CD4-positive, alpha-beta T cell treated with Interleukin-1 beta for 1 hour (primary cell): ENCODE results near the gene PICK1.
"Not testable (repeated sequence)": the region's sequence is repeated elsewhere in the genome, so short reads cannot be mapped to it uniquely, and the experiment has no call there.

ENCODE experiments used
- DNase-seq, 2 donors: peaks; one replicate each; pipeline ENCODE4 v3.0.0-alpha.2; 2020 to 2022

PICK1 gene

DNA sequence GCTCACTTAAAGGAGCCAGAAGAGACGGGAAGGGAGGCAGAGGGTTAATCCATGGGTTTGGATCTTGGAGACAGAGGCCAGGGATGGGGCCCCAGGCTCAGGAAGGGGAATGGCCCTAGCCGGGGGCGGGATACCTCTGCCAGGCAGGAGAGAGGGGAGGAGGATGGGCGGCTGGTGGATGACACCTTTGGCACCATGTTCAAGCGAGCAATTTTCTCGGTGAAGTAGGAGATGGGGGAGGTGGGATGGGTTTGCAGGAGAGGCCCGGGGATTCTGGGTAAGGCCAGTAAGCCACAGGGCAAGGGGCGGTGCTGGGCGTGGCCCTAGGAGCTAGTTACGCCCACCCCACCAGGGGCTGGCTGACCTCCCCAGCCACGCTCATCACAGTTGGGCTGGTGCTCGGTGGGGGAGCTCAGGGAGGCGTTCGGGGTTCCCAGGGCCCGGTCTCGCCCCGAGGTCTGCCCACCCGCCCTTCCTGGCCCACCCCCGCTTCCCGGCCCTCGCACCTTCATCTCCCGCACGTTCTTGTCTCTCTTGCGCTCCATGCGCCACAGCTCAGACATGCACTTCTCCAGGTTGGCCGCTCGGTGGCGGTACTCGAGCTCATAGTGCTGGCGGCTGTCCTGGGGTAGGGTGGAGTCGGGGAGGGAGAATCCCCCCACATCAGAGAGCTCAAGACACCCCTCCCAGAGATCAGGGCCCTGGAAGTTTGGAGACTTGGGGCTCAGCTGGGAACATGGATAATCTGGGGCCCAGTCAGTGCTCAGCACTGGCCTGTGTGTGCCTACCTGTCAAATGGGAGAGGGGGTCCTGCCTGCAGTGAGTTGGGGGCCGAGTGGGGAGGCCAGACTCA is 40.6 kb downstream of the PICK1 start:
- DNase-seq, result no peak

DNA sequence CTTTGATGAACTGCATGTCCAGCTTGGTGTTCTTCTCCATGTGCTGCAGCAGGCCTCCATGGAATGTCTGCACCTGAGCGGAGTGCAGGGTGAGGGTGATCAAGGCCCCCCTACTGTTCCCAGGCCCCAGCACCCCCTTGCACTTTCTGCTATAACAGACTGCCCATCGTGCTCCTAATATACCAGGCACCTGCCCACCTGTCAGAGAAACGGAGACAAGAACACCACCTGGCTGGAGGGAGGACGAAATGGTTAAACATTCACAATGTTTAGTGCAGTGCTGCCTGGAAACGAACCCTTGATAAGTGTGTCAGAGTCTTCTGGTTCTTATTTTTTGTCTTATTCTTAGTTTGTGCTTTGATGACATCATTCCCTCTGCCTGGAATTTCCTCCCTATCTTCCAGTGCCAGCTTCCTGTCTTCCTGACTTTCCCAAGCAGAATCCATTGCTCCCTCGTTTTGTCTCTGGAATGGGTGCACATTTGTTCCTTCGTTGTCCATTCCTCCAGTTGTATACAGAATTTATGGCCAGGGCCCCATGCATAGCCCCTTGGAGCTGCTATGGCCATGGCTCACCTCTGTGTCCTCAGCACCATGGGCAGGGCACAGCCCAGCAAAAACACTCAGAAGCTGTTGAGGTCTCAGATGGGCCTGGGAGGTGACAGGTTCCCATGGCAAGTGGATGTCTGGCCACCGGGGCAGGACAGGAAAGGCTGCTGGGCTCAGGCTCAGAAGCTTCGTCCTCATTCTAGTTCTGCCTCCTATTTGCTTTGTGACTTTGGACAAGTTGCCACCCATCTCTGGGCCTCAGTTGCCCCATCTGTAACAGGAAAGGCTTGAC is 41.4 kb downstream of the PICK1 start:
- no peak for DNase-seq

DNA sequence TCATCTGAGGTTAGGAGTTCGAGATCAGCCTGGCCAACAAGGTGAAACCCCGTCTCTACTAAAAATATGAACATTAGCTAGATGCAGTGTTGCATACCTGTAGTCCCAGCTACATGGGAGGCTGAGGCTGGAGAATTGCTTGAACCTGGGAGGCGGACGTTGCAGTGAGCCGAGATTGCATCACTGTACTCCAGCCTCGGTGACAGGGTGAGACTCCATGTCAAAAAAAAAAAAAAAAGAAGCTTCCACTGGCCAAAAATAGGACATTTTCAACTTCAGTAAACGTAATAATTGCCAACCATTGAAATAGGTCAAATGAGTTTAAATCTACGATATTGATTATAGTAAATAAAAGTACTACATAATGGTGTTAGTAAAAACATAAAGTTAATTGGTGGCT is 46.4 kb downstream of the PICK1 start:
- no peak for DNase-seq

DNA sequence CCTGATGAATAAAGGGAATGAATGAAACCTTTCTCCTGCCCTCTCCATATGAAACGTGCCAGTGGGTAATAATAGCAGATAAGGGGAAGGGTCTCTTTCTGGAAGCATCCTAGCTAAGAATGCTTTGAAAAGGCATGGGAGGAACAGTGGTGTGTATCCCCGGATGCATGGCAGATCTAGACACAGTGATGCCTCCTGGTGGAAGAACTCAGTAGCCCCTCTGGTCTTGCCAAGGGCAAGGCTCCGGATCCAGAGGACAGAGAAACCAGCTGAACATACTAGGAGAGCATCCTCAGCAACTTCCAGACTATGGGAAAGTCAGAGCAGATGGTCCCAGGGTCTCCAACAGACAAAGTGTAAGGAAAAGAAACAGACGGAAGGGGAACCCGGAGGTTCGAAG is 46.9 kb downstream of the PICK1 start:
- DNase-seq, result no peak

DNA sequence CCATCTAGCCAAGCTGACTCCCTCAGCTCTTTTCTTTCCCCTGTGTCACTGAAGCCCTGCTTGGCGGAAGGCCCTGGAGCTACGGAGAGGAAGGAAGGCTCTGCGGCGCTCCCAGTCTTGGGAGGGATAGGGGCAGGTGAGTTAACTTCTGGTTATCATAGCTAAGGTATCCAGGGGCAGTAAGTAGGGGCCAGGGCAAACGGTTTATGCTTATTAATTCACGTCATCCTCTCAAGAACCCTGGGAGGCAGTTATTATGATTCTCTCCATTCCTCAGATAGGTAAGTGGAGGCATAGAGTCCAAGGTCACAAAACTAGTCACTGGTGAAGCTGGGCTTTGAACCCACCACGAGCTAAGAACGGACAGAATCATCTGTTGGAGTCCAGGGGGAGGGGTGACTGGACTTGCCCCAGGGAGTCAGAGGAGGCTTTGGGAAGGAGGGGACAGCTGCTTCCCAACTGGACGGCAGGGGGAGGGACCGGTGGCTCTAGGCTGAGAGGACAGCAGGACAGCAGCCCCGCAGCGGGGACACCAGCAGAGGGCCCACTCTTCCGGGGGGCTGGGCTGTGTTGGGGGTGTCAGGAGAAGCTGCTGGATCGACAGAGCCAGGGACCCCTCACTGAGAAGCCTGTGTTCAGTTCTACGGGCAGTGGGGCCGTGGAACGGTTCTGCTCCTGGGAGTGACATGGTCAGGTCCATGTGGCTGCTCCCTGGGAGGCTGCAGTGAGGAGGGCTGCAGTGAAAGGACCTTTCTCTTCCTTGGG is 49.8 kb downstream of the PICK1 start:
- DNase-seq, result no peak

DNA sequence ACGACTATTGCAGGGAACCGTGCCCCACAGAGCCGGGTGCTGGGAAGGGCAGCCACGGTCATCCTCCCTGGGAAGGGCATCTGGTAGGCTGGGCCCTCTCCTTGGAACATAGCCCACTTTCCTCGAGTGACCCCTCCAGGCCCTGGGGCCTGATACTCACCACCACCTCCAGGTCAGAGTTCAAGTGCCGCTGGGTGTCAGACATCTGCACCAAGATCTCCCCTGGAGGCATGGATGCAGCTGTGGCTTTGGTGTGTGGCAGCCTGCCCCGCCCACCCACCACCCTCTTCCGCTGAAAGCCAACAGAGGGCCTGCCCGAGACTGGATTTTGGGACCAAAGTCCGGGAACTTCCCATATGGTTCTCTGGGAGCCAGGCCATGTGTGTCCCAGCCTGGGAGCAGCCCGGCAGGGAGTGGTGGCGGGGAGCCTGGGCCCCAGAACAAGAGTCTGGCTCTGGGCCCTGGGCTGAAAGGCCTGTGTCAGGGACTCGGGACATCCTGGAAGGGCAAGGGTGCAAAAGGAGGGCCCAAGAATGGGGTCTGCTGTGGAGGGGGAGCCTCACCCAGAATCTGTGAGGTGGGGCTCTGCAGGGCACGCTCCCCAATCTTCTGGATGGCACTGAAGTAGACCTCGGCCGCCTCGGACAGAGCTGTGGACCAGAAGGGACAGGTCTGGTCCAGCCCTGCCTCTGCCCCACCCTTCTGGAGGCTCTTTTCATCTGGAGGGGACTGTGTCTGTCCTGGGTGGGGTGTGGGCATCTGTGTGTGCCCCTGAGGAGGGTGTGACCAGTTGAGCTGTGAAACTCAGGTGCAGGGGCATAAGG is 50.7 kb downstream of the PICK1 start:
- DNase-seq, result no peak

DNA sequence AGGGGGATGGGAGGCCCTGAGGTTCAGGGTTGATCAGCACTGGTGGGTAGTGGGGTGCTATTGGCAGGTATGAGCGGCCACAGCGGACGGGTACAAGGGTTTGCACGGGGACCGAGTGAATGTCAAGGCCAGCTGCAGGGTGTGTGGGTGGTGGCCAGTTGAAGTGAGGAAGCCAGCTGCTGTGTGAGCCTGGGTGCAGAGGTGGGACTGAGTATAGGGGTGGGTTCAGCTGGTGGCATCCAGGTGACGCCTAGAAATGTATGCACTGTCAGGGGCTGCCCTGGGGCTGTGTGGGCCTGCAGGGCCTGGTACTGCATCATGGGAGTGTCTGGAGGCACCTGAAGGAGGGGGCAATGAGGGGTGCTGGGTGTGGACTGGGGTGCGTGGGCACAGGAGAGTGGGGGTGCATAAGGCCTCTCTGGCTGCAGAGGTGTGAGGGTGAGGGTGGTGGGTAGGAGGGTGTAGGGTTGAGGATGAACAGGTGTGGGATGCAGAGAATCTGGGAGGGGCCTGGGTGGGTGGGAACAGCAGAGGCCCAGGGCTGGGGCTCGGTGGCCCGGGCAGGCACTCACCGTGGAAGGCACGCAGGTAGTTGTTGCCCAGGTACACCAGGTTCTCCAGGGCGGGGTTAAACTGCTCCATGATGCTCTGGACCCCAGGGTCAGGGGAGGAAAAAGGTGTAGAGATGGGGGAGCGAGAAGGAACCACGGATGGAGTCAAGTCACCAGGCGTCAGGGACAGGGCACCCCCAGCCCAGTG is 51.5 kb downstream of the PICK1 start:
- no peak for DNase-seq

DNA sequence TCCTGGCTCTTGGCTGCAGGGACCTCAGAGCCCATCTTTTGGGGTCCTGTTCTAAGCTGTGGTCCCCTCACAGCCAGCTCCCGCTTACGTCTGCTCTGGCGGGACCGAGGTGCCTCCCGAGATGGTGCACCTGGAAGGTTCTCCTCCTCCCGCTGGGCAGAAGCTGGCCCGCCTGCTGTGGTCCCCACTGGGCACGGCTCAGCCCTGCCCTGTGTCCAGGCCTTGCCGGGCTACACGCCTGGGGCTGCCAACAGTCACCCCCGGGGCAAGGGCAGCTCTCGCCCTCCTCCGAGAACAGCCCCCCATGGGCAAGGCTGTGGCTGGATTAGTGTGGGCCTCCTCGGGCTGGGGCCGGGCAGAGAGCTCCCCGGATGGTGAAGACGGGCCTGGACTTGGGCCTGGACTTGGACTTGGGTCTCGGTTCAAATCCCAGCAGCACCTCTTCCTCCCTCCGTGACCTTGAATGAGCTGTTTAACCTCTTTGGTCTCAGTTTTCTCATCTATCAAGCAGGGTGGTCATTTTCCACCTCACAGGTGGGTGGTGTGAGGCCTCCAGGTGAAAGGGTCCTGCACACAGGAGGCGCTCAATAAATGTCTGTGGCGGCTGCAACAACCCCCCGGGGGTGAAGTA is 52.3 kb downstream of the PICK1 start:
- DNase-seq, result peak in 1 of 2 donors; percentile 14

DNA sequence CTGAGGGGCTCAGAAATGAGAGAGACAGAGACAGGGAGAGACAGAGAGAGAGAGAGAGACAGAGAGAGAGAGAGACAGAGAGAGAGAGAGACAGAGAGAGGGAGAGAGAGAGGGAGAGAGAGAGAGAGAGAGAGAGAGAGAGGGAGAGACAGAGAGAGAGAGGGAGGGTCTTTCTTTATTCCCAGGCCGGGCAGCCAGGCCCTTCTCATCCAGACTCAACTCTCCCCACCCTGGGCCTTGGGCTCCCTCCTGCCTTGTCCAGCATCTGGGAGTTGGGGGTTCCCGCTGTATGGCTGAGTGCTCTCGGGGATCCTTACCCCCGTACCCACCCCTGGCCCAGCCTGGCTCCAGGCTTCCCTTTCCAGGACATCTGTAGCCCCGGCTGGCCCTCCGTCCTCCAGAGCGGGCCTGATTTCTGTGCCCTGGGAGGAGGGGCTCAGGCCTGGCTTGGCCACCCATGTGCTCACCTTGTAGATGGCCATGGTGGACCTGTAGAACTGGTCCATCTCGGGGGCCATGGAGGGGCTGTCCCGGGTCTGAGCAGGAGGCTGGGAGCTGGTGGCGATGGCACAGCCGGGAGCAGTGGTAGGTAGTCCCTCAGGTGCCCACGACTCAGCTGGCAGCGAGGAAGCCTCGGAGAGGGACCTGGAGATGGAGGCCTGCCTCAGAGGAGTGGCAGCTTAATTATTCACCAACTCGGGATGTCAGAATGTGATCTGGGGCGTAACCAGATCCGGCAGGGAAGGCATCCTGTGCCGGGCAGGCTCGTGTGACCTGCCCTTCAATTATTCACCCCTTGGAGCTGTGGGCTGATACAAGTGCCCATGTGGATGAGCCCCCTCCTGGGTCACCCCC is 53.0 kb downstream of the PICK1 start, which contains the start of gene BAIAP2L2:
Gene BAIAP2L2, minus strand, starts transcription at position 677 of the 855 bp plus-strand sequence. Its CDS starts 159 bp downstream, at position 518.
- DNase-seq, result no peak

DNA sequence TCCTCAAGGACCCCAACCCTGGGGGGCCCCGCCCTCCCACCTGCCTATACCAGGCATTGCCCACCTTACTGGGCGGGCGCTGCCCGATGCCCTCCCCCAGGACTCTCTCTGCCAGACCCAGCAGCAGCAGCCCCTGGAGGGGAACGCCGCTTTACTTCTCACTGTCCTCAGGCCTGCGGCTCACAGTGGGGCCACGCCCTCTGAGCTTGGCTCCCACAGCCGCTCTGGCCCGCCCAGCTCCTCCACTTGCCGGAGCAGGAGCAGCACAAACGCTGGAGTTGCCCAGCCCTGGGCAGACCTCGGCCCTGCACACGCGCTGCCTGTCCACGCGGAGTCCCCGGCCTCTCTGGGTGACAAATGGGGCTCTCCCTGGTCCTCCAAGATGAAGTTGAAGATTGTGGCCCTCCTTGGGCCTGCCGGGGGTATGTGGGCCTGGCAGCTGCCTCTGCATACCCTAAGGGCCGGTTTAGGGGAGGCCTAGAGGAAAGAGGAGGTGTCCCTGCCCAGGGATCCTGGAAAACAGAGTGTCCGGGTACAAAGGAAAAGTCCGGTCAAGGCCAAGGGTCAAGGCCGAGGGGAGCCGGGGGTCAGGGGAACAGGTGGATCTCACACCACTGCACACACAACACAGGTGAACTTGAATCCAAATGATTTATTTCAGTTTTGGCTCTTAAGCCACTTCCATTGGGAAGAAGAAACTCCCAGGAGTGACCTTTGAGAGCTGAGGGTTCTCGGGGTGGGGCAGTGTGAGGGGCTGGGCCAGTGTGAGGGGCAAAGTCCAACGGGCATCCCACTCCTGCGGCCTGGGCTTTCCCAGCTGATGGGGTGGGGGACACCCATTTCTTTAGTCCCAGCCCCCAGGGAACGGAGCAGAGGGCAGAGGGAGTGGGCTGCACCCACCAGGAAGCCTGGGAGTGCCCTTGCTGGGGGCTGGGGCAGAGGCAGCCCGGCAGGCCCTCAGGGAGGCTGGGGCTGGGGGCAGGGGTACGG is 54.0 kb downstream of the PICK1 start:
- no peak for DNase-seq

DNA sequence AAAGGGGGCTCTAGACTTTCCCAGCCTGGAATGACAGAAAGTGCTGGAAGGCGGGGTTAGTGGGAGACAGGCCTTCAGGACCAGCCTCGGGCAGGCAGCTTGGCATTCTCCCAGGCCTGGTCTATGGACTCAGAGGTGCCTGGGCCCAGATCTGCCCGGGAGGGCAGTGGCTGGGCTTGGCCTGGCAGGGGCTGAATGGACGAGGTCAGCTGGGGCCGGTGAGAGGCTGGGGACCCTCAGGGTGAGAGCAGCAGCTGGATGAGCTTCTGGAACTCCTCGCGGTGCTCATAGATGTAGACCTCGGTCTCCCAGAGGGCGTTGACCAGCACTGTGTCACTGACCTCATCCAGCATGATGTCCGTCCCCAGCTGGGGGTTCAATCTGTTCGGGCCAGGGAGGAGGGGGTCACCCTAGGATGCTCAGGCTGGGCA is 54.7 kb downstream of the PICK1 start:
- DNase-seq, result no peak

DNA sequence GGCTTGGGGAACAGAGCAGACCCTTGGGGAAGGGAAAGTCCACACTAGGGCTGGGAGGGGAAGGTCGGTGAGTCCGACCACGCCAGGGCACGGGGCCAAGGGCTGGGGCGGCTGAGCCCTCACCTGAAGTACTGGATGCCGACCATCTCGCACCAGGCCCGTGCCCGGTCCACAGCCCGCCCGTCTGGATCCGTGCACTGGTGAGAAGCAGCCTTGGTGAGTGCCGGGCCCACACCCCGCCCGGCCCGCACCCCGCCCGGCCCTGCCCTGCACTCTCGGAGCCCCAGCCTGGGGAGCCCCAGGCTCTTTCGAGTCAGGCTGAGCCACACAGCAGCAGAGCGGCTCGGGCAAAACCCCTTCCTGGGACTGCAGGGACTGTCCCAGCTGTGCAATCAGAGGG is 55.2 kb downstream of the PICK1 start:
- DNase-seq, result no peak

DNA sequence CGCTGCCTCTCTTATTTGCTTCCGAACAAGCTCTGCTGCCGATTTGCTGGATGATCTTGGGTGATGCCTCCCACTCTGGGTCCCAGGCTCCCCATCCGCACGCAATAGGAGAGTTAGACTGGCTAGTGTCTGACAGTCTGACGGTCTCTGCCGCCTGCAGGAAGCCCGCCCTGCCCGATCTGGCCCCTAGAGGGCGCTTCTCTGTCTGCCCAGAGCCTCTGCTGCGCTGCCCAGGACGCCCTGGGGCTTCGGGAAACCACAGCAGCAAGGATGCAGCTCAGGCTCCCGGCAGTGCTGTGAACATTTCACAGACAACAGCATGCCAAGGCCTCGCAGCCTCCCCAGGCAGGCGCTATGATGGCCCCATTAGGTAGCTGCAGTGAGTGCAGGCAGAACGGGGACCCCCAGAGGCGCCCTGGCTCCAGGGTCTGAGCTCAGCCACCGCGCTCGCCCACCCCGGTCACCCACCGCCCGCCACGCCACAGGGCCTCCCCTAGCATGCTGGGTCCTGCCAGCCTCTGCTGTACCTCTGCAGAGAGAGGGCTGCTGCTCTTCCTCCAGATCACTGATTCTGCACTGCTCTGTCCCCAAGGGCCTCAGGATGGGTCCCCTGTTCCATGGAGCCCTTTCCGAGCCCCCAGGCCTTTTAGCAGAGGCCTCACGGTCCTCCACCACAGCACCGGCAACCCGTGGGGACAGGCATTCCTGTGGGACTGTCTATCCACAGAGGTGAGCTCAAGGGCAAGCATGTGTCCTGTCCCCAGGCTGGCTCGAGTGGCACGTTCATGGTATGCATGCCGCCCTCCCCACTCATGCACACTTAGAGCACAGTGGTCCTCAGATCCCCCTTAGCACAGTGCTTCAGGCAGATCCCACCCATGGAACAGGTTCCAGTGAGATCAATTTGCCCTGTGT is 57.5 kb downstream of the PICK1 start:
- DNase-seq, result peak; percentile 72 to 78

DNA sequence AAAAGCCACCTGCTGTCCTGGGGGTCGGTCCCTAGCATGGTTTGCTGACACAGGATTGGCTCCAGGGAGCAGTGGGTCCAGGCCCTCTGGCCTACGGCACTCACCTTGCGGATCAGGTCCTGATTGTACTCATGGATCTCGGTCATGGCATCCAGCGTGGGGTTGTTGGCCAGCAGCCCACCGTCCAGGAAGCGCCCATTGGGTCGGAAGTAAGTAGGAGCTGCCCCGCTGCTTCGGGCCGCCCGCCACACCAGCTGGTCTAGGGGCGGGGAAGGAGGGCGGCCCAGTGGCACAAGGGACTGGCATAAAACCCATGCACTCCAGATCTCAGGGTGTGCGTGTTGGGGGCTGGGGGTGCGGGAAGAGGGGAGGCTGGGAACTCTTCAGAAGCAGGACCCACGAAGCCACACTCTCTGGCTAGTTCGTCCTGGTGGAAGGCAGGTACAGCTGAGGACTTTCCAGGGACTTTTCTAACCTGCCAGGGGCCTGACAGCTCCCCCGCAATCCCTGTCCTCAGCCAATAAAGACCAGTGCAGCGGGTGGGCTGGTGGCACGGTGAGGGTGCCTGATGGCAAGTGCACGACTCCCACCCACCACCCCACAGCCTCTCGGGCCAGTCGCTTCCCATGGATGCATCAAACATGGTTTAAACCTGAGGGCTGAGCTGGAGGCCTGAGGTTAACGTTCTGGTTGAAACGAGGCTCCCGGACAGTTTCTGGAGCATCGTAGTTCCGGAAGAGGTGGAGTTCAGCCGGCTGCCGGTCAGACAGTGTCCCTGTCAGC is 58.4 kb downstream of the PICK1 start:
- DNase-seq, result no peak

DNA sequence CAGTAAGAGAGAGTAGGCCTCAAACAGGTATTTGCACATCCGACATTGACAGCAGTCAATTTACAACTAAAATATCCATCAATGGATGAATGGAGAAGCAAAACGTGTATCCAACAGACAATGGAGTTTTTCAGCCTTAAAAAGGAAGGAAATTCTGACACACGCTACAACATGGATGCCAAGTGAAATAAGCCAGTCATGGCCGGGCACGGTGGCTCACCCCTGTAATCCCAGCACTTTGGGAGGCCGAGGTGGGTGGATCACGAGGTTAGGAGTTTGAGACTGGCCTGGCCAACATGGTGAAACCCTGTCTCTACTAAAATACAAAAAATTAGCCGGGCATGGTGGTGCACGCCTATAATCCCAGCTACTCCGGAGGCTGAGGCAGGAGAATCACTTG is 60.4 kb downstream of the PICK1 start:
- not testable (repeated sequence) for DNase-seq

DNA sequence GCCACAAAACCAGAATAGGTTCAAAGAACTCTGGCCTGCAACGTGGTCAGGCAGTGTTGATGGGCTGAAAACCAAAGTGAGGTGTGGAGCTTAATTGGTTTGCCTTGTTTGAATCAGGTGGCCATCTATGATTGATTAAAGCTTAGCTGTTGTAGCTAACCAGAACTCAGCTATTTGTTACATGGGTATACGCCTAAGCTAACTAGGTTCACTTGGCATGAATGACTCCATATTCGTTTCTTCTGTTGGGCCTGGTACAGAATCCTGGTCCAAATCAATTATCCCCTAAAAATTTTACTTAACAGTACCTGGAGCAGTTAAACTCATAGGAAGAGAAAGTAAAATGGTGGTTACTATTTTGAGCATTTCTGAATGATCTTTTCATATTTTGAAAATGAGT is 61.0 kb downstream of the PICK1 start:
- no peak for DNase-seq

DNA sequence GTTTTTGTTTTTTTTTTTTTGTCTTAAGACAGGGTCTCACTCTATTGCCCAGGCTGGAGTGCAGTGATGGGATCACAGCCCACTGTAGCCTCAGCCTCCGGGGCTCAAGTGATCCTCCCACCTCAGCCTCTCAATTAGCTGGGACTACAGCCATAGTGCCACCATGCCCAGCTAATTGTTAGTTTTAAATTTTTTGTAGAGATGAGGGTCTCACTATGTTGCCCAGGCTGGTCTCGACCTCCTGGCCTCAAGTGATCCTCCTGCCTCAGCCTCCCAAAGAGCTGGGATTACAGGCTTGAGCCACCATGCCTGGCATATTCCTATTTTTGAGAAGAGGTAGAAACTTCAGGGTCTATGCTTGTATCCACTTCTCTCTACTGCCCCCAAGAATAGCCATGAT is 61.5 kb downstream of the PICK1 start:
- DNase-seq, result not testable (repeated sequence)
